DMS 273 treated with DMSO at 0.1 percent for 48 hours (cell line): ENCODE results near the gene VSTM2B.
"Not testable (repeated sequence)": the region's sequence is repeated elsewhere in the genome, so short reads cannot be mapped to it uniquely, and the experiment has no call there.

Experiments
- DNase-seq: peaks from one replicate; lab custom pipeline; 2025; lab: John Stamatoyannopoulos, UW

VSTM2B gene

GRCh38 chr19:29530540-29531457, 5.0 kb downstream of the VSTM2B start:
- DNase-seq: no peak

- no peak for DNase-seq
Observed at GRCh38 chr19:29531458-29532025, 5.7 kb downstream of the VSTM2B start.

- no peak for DNase-seq
Observed at GRCh38 chr19:29532097-29532496, 6.3 kb downstream of the VSTM2B start.

GRCh38 chr19:29532956-29533355, 7.2 kb downstream of the VSTM2B start:
- DNase-seq: no peak

GRCh38 chr19:29533578-29534544, 8.1 kb downstream of the VSTM2B start:
- DNase-seq: no peak

- no peak for DNase-seq
Observed at GRCh38 chr19:29535214-29535831, 9.5 kb downstream of the VSTM2B start.

- no peak for DNase-seq
Observed at GRCh38 chr19:29535984-29536508, 10.3 kb downstream of the VSTM2B start.

GRCh38 chr19:29537181-29537580, 11.4 kb downstream of the VSTM2B start:
- DNase-seq: no peak

GRCh38 chr19:29537601-29538000, 11.8 kb downstream of the VSTM2B start:
- DNase-seq: no peak

- no peak for DNase-seq
Observed at GRCh38 chr19:29538146-29538545, 12.4 kb downstream of the VSTM2B start.

- no peak for DNase-seq
Observed at GRCh38 chr19:29538651-29539050, 12.9 kb downstream of the VSTM2B start.

- DNase-seq: no peak
Observed at GRCh38 chr19:29539131-29539530, 13.3 kb downstream of the VSTM2B start.

- no peak for DNase-seq
Observed at GRCh38 chr19:29539670-29540069, 13.9 kb downstream of the VSTM2B start.

GRCh38 chr19:29540114-29540513, 14.3 kb downstream of the VSTM2B start:
- no peak for DNase-seq

- no peak for DNase-seq
Observed at GRCh38 chr19:29541473-29542253, 15.9 kb downstream of the VSTM2B start.

- no peak for DNase-seq
Observed at GRCh38 chr19:29542327-29542726, 16.5 kb downstream of the VSTM2B start.

GRCh38 chr19:29542776-29543175, 17.0 kb downstream of the VSTM2B start:
- no peak for DNase-seq

GRCh38 chr19:29543381-29543780, 17.6 kb downstream of the VSTM2B start:
- DNase-seq: no peak

GRCh38 chr19:29544656-29545360, 19.0 kb downstream of the VSTM2B start:
- no peak for DNase-seq

GRCh38 chr19:29545447-29545846, 19.7 kb downstream of the VSTM2B start:
- DNase-seq: not testable (repeated sequence)
